PC-9 (cell line): ENCODE data around the gene TAOK2. TPM values are rescaled to one million over a fixed set of nuclear protein-coding genes. Genes with fewer than 3 reads are reported as not detected.

Source experiments
- BruUV-seq: library from RNA; stranded (reverse); fragments of 400-500 nt; replicated peaks from 2 replicates; lab custom pipeline; 2021; lab: Mats Ljungman, UMichigan
- CTCF ChIA-PET: fragments of 300-600 bp; sonication (Branson Sonifier 250); formaldehyde crosslinking; loops from one replicate; lab custom pipeline; 2022; ENCODE audit warnings: antibody characterized with exemption; lab: Charles Lee
- POLR2A ChIA-PET: fragments of 300-600 bp; sonication (Branson Sonifier 250); formaldehyde crosslinking; loops from one replicate; lab custom pipeline; 2022; ENCODE audit warnings: antibody characterized with exemption; ENCODE audit not compliant: unreplicated experiment; lab: Charles Lee
- DNase-seq, 2 experiments: peaks; one replicate each; pipeline versions ENCODE4 v3.0.0 to v3.0.0-alpha.2; 2015 to 2022; ENCODE audit warnings: mixed read lengths in 1 of 2
- H2AFZ ChIP-seq: fragments of 200-600 bp; sonication (generic); 2 replicates; pipeline ENCODE4 v1.8.1; 2017; ENCODE audit warnings: antibody characterized with exemption
- H3F3A ChIP-seq: fragments of 200-600 bp; sonication (generic); 2 replicates; pipeline ENCODE4 v1.8.1; 2017; ENCODE audit warnings: antibody characterized with exemption, mild to moderate bottlenecking, low read depth; ENCODE audit not compliant: insufficient read depth
- H3K27ac ChIP-seq: fragments of 200-600 bp; sonication (generic); 2 replicates; pipeline ENCODE4 v1.6.1; 2016; ENCODE audit warnings: mixed run types
- H3K27me3 ChIP-seq: fragments of 200-600 bp; sonication (generic); 2 replicates; pipeline ENCODE4 v1.6.1; 2016; ENCODE audit warnings: low read depth, mixed run types; ENCODE audit not compliant: insufficient read depth
- H3K36me3 ChIP-seq: fragments of 200-600 bp; sonication (generic); 2 replicates; pipeline ENCODE4 v1.6.1; 2016; ENCODE audit warnings: low read depth, mixed run types
- H3K4me1 ChIP-seq: fragments of 200-600 bp; sonication (generic); replicated peaks from 2 replicates; pipeline ENCODE4 v1.6.1; 2016; ENCODE audit warnings: mixed run types; ENCODE audit not compliant: insufficient read depth
- H3K4me2 ChIP-seq: fragments of 200-600 bp; sonication (generic); 2 replicates; pipeline ENCODE4 v1.6.1; 2017; ENCODE audit warnings: mixed run types
- H3K4me3 ChIP-seq: fragments of 200-600 bp; sonication (generic); 2 replicates; pipeline ENCODE4 v1.6.1; 2016; ENCODE audit warnings: mixed run types
- H3K79me2 ChIP-seq: fragments of 200-600 bp; sonication (generic); 2 replicates; pipeline ENCODE4 v1.6.1; 2017; ENCODE audit warnings: low read depth, mixed run types
- H3K9me2 ChIP-seq: fragments of 200-600 bp; sonication (generic); 2 replicates; pipeline ENCODE4 v1.8.1; 2017; ENCODE audit warnings: mild to moderate bottlenecking; ENCODE audit not compliant: insufficient read depth
- H3K9me3 ChIP-seq: fragments of 200-600 bp; sonication (generic); 2 replicates; pipeline ENCODE4 v1.8.1; 2016; ENCODE audit warnings: low read depth; ENCODE audit not compliant: insufficient read depth
- H4K20me1 ChIP-seq: fragments of 200-600 bp; sonication (generic); 2 replicates; pipeline ENCODE4 v1.8.1; 2017; ENCODE audit not compliant: insufficient read depth
- EZH2 ChIP-seq: fragments of 200-600 bp; sonication (generic); IDR thresholded peaks from 2 replicates; pipeline ENCODE4 v1.8.0; 2017; ENCODE audit warnings: antibody characterized with exemption, low read depth
- intact Hi-C: fragments of 100-400 bp; cut with micrococcal nuclease; formaldehyde crosslinking; loops from one replicate; pipeline ENCODE4 v1.10.0; 2022; ENCODE audit not compliant: unreplicated experiment
- total RNA-seq: library from RNA; stranded (reverse); gene quantifications from 2 replicates; pipeline ENCODE4 v1.2.3, GENCODE V29; 2021
- TF ChIP-seq, protein P1 (sequence below): fragments of 200-600 bp; sonication (generic); conservative IDR thresholded peaks from 2 replicates; pipeline ENCODE4 v1.6.1; 2017; ENCODE audit warnings: mixed run types, antibody characterized with exemption, mild to moderate bottlenecking, moderate library complexity

Gene TAOK2
- total RNA-seq, 1 experiment from 2014 or later, result 82.9 TPM

DNA sequence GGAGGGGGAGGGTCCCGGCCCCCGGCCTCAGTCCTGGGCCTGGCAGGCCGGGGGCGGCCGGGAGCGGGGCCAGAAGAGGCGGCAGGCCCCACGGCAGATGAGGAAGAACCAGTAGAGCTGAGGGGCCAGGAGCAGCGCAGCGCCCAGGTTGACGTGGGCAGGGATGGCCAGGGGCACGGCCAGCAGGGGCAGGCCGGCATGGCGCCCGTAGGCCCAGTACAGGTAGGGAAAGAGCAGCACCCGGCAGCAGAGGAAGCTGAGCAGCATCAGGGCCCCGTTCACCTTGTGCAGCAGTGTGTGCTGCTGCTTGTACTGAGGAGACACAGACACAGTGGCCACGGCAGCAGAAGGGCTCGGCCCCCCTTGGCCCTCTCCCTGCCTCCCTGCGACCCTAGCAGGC lies 51.5 kb downstream of the TAOK2 start:
- Histone ChIP-seq H3K4me3 (no peak overlapping the region), H2AFZ (no peak overlapping the region), H3F3A (peaks cover 5% of the 10 kb centered on the region; the same call in 1 of the 2 replicates), H3K27me3 (peaks cover 70% of the 10 kb centered on the region), H3K36me3 (no peaks in the 10 kb centered on the region), H3K79me2 (no peaks in the 10 kb centered on the region), H4K20me1 (no peaks in the 10 kb centered on the region), H3K4me1 (no peaks in the 10 kb centered on the region; the same call in 1 of the 2 replicates), H3K9me3 (no peaks in the 10 kb centered on the region), H3K4me2 (no peak overlapping the region), H3K9me2 (no peaks in the 10 kb centered on the region), H3K27ac (no peak overlapping the region)
- CTCF ChIA-PET, result no interaction called here
- intact Hi-C loops, result no loop called here
- TF ChIP-seq, protein P1, sequence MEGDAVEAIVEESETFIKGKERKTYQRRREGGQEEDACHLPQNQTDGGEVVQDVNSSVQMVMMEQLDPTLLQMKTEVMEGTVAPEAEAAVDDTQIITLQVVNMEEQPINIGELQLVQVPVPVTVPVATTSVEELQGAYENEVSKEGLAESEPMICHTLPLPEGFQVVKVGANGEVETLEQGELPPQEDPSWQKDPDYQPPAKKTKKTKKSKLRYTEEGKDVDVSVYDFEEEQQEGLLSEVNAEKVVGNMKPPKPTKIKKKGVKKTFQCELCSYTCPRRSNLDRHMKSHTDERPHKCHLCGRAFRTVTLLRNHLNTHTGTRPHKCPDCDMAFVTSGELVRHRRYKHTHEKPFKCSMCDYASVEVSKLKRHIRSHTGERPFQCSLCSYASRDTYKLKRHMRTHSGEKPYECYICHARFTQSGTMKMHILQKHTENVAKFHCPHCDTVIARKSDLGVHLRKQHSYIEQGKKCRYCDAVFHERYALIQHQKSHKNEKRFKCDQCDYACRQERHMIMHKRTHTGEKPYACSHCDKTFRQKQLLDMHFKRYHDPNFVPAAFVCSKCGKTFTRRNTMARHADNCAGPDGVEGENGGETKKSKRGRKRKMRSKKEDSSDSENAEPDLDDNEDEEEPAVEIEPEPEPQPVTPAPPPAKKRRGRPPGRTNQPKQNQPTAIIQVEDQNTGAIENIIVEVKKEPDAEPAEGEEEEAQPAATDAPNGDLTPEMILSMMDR, result no peak
- TF ChIP-seq EZH2, result no peak
- POLR2A ChIA-PET, result no interaction called here
- DNase-seq, result no peak
- no TSS peak for BruUV-seq

DNA sequence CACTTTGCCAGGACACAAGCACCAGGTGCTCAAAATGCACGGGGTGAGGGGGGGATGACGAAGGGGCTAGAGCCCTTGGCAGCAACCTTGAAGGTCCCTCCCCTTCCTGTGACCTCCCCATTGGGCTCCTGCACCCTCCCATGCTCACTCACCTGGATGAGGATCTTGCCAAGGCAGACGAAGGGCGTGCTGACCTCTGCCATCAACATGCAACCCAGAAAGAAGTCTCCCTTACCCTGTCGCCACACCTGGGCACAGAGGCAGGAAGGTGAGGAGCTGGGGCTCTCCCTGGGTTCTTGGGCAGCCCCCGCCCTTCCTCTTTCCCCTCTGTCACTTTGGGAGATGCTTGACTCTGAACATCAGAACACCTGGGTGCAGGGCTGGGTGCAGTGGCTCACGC lies 51.9 kb downstream of the TAOK2 start:
- BruUV-seq, result no TSS peak
- Histone ChIP-seq H3F3A (peaks cover 5% of the 10 kb centered on the region; the same call in 1 of the 2 replicates), H3K27ac (no peak overlapping the region), H3K4me1 (no peaks in the 10 kb centered on the region; the same call in 1 of the 2 replicates), H3K4me2 (no peak overlapping the region), H3K36me3 (no peaks in the 10 kb centered on the region), H2AFZ (no peak overlapping the region), H3K9me3 (no peaks in the 10 kb centered on the region), H4K20me1 (no peaks in the 10 kb centered on the region), H3K9me2 (no peaks in the 10 kb centered on the region), H3K27me3 (peaks cover 74% of the 10 kb centered on the region), H3K4me3 (no peak overlapping the region), H3K79me2 (no peaks in the 10 kb centered on the region)
- intact Hi-C loops, result no loop called here
- POLR2A ChIA-PET, result no interaction called here
- CTCF ChIA-PET, result no interaction called here
- TF ChIP-seq EZH2, result no peak
- TF ChIP-seq, protein P1, result no peak
- DNase-seq, result no peak

DNA sequence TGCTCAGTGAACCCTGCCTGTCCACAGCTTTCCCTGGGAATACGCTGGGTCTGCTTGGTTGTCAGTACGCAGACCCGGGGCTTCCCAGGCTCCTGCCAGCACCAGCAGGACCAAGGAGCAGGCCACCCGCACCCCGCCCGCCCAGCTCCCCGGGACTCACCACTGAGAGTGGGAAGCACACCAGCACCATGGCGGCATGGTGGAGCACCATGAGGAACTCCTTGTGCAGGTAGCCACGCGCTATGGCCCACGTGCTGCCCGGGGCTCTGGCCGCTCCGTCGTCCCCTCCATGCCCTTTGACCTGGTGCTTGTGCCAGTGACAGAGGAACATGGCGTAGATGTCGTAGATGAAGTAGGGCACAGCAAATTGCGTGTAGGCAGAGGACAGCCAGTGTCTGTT lies 52.8 kb downstream of the TAOK2 start:
- peaks cover 80% of the 10 kb centered on the region for H3K27me3 ChIP-seq
- no peak for DNase-seq
- H3F3A ChIP-seq, result peaks cover 5% of the 10 kb centered on the region; the same call in 1 of the 2 replicates
- no peak overlapping the region for H3K27ac ChIP-seq
- no peak overlapping the region for H3K4me3 ChIP-seq
- ChIA-PET CTCF (no interaction called here), POLR2A (interaction anchor here (0.6 kb wide), 1 partner anchor 25 kb away, joined by 31 read pairs; no protein-coding TSS in a partner anchor)
- no peak for TF ChIP-seq EZH2
- TF ChIP-seq, protein P1, result no peak
- no peak overlapping the region for H2AFZ ChIP-seq
- no peaks in the 10 kb centered on the region for H3K79me2 ChIP-seq
- no peaks in the 10 kb centered on the region for H3K4me1 ChIP-seq
- H3K4me2 ChIP-seq, result no peak overlapping the region
- H4K20me1 ChIP-seq, result no peaks in the 10 kb centered on the region
- no peaks in the 10 kb centered on the region for H3K9me3 ChIP-seq
- H3K36me3 ChIP-seq, result no peaks in the 10 kb centered on the region
- intact Hi-C loops, result no loop called here
- H3K9me2 ChIP-seq, result no peaks in the 10 kb centered on the region
- BruUV-seq, result no TSS peak
